SK-N-SH treated with all-trans-retinoic acid at 6 μM for 48 hours (cell line): ENCODE results near the gene SMIM41.

Source experiments
- POU6F1 ChIP-seq: fragments of 250-450 bp; sonication (Bioruptor Pico); IDR thresholded peaks from 2 replicates; pipeline ENCODE4 v1.8.0; 2021; ENCODE audit warnings: low read depth, mild to moderate bottlenecking, moderate library complexity, borderline replicate concordance
- SNAI2 ChIP-seq: fragments of 250-450 bp; sonication (Bioruptor Pico); IDR thresholded peaks from 2 replicates; pipeline ENCODE4 v1.5.0; 2020; ENCODE audit warnings: mild to moderate bottlenecking, moderate library complexity

DNA sequence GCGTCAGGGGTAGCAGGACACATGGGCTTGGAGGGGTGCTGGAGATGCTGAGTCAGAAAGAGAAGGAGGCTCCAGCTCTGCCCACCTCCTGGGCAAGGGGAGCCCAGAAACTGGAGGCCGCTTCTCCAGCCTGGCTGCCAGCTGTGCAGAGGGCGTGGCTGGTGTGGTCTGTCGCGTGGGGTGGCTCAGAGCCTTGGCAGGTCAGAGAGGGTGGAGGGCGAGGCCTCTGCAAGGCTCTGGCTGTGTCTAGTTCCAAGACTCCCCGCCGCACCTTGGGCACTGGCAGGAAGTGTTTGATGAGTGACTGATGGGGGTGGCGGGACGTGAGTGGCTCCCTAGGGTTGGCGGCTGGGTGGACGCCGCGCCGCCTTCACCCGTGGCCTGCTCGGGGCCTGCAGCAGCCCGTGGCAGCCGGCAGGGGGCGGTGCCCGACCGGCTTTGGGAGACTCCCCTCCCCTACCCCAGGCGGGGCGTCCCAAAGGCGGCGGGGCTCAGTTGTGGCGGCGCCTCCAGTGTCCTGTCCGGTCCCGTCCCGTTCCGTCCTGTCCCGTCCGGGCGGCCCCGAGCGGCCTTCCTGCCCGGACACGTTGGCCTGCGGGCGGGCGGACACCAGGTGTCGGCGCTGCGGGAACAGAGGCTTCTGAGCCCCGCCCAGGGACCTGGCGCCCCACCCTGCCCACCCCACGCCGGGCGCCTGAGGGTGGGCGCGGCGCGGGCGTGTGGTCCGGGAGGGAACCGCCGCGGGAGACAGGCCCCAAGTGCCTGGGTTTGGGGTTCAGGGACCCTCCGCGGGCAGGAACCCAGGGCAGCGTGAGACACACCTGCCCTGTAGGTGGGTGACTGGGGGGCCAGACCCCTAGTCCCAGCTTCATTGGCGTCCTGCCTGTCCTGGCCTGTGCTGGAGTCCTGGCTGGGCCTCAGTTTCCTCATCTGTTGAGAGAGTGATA, 72.6 kb downstream of the SMIM41 start:
- TF ChIP-seq SNAI2 (CRISPR knock-in tag) = no peak
- no peak for TF ChIP-seq POU6F1
